GM19351 (cell line): ENCODE measurements around the gene ABCF1.
A peak's percentile ranks its signal among the peaks of the same experiment; 100 is the strongest.

Experiments used
- ATAC-seq: cut with Tn5 transposase; IDR thresholded peaks from one replicate; pipeline ENCODE4 v1.9.1; 2021; ENCODE audit warnings: mild to moderate bottlenecking, moderate library complexity; ENCODE audit not compliant: unreplicated experiment

ABCF1 gene

GRCh38 chr6:30599625-30600324, 28.5 kb downstream of the ABCF1 start:
- no peak for ATAC-seq

- no peak for ATAC-seq
Observed at GRCh38 chr6:30600451-30600961, 29.3 kb downstream of the ABCF1 start.

GRCh38 chr6:30601436-30601814, 30.2 kb downstream of the ABCF1 start:
- no peak for ATAC-seq

- ATAC-seq: no peak
Observed at GRCh38 chr6:30601815-30602641, 30.8 kb downstream of the ABCF1 start.

- ATAC-seq: no peak
Observed at GRCh38 chr6:30603961-30604360, 32.7 kb downstream of the ABCF1 start.

GRCh38 chr6:30610065-30610464, 38.8 kb downstream of the ABCF1 start:
- no peak for ATAC-seq

GRCh38 chr6:30611150-30611855, 40.1 kb downstream of the ABCF1 start:
- no peak for ATAC-seq

GRCh38 chr6:30611856-30612194, 40.6 kb downstream of the ABCF1 start:
- no peak for ATAC-seq

GRCh38 chr6:30612213-30612612, 41.0 kb downstream of the ABCF1 start:
- no peak for ATAC-seq

- no peak for ATAC-seq
Observed at GRCh38 chr6:30612687-30613248, 41.5 kb downstream of the ABCF1 start.

- no peak for ATAC-seq
Observed at GRCh38 chr6:30613251-30614043, 42.2 kb downstream of the ABCF1 start.

- ATAC-seq: no peak
Observed at GRCh38 chr6:30614044-30614842, 43.0 kb downstream of the ABCF1 start.

GRCh38 chr6:30614843-30615218, 43.6 kb downstream of the ABCF1 start:
- ATAC-seq: peak; percentile 56

- no peak for ATAC-seq
Observed at GRCh38 chr6:30615219-30615957, 44.1 kb downstream of the ABCF1 start.

- ATAC-seq: no peak
Observed at GRCh38 chr6:30615958-30616810, 44.9 kb downstream of the ABCF1 start.

- ATAC-seq: peak; percentile 71
Observed at GRCh38 chr6:30616811-30617564, 45.7 kb downstream of the ABCF1 start, which contains the start of gene PPP1R10. PPP1R10 (minus strand) TSS chr6:30617243; CDS start chr6:30609944, 7,299 bp downstream.

- peak; percentile 68 for ATAC-seq
Observed at GRCh38 chr6:30617565-30618269, 46.5 kb downstream of the ABCF1 start, which contains the start of gene MRPS18B. MRPS18B (plus strand) TSS chr6:30617840; CDS start chr6:30617866, 26 bp downstream.
